H1 (cell line): ENCODE measurements around the gene GYPC. TPM values are rescaled to one million over a fixed set of nuclear protein-coding genes. Genes with fewer than 3 reads are reported as not detected.

ENCODE experiments used
- CTCF ChIA-PET: fragments of 300-600 bp; sonication (Branson Sonifier 250); formaldehyde crosslinking; loops from one replicate; lab custom pipeline; 2021; ENCODE audit not compliant: partially characterized antibody; lab: Charles Lee
- POLR2A ChIA-PET: fragments of 300-600 bp; sonication (Branson Sonifier 250); formaldehyde crosslinking; loops from one replicate; lab custom pipeline; 2021; ENCODE audit warnings: inconsistent platforms; ENCODE audit not compliant: partially characterized antibody; lab: Charles Lee
- DNase-seq, 2 experiments: peaks; one replicate each; pipeline versions ENCODE4 v3.0.0 to v3.0.0-alpha.2; 2010 to 2022; ENCODE audit warnings: low spot score in 2 of 2, low read depth in 1 of 2, mixed read lengths in 1 of 2
- FAIRE-seq: peaks from 2 replicates; lab custom pipeline; 2011; peaks lifted over from hg19 to GRCh38; lab: Jason Lieb, UNC
- H2AFZ ChIP-seq: 2 replicates; pipeline ENCODE4 v1.8.1; 2012; ENCODE audit warnings: low read length, inconsistent platforms
- H2AK5ac ChIP-seq: 2 replicates; pipeline ENCODE4 v1.6.1; 2013; ENCODE audit warnings: low read depth, low read length
- H2BK120ac ChIP-seq: replicated peaks from 2 replicates; pipeline ENCODE3; 2013; ENCODE audit warnings: low read depth, low read length, inconsistent platforms
- H2BK12ac ChIP-seq: 2 replicates; pipeline ENCODE4 v1.6.1; 2013; ENCODE audit warnings: low read depth, low read length
- H2BK15ac ChIP-seq: 2 replicates; pipeline ENCODE4 v1.6.1; 2013; ENCODE audit warnings: low read length
- H2BK20ac ChIP-seq: 2 replicates; pipeline ENCODE4 v1.6.1; 2013; ENCODE audit warnings: low read length
- H2BK5ac ChIP-seq: 2 replicates; pipeline ENCODE4 v1.6.1; 2013; ENCODE audit warnings: low read depth, low read length
- H3K14ac ChIP-seq: 2 replicates; pipeline ENCODE4 v1.6.1; 2013; ENCODE audit warnings: inconsistent platforms; ENCODE audit not compliant: insufficient read length
- H3K18ac ChIP-seq: 2 replicates; pipeline ENCODE4 v1.6.1; 2013; ENCODE audit warnings: low read length; ENCODE audit errors: extremely low read depth
- H3K23ac ChIP-seq: 2 replicates; pipeline ENCODE4 v1.6.1; 2013; ENCODE audit warnings: inconsistent platforms; ENCODE audit not compliant: insufficient read length
- H3K23me2 ChIP-seq: 2 replicates; pipeline ENCODE4 v1.6.1; 2013; ENCODE audit warnings: low read depth, low read length
- H3K27ac ChIP-seq: 2 replicates; pipeline ENCODE4 v1.6.1; 2011; ENCODE audit warnings: low read depth, low read length, inconsistent platforms
- H3K27me3 ChIP-seq, 4 experiments: replicated peaks in 1 of 4; 1 replicate in 1 of 4; 2 replicates in 3 of 4; pipeline versions ENCODE4 v1.6.1 to v1.8.1; 2011 to 2013; ENCODE audit warnings: low read length in 3 of 4, mild to moderate bottlenecking in 3 of 4, inconsistent platforms in 2 of 4, mixed read lengths in 2 of 4, moderate library complexity in 1 of 4; ENCODE audit not compliant: control insufficient read depth in 3 of 4, insufficient read depth in 3 of 4; ENCODE audit errors: extremely low read depth in 1 of 4
- H3K36me3 ChIP-seq, 4 experiments: 2 replicates each; pipeline versions ENCODE4 v1.6.1 to v1.8.1; 2011 to 2013; ENCODE audit warnings: mild to moderate bottlenecking in 4 of 4, low read length in 3 of 4, moderate library complexity in 2 of 4, control low read depth in 1 of 4, inconsistent platforms in 1 of 4; ENCODE audit not compliant: insufficient read depth in 4 of 4, control insufficient read depth in 2 of 4
- H3K4ac ChIP-seq: replicated peaks from 2 replicates; pipeline ENCODE3; 2013; ENCODE audit warnings: low read length, low read depth, mixed read lengths, inconsistent platforms; ENCODE audit not compliant: insufficient read length
- H3K4me1 ChIP-seq, 4 experiments: replicated peaks in 1 of 4; 1 replicate in 1 of 4; 2 replicates in 3 of 4; pipeline versions ENCODE4 v1.6.1 to v1.8.1; 2011 to 2013; ENCODE audit warnings: low read length in 3 of 4, inconsistent platforms in 2 of 4, mixed read lengths in 1 of 4; ENCODE audit not compliant: insufficient read depth in 4 of 4, control insufficient read depth in 3 of 4
- H3K4me2 ChIP-seq, 2 experiments: 2 replicates each; pipeline versions ENCODE4 v1.6.1 to v1.8.1; 2011 to 2013; ENCODE audit warnings: low read depth in 2 of 2, low read length in 2 of 2, control low read depth in 1 of 2, inconsistent platforms in 1 of 2, mild to moderate bottlenecking in 1 of 2; ENCODE audit not compliant: insufficient read depth in 1 of 2
- H3K4me3 ChIP-seq, 4 experiments: fragments of 200-600, 300-600 bp in 1 of 4; sonication (generic), shearing (Covaris generic), sonication (Bioruptor Twin) in 1 of 4; 2 replicates each; pipeline versions ENCODE4 v1.5.1 to v1.8.1; 2011 to 2016; ENCODE audit warnings: low read length in 4 of 4, low read depth in 3 of 4, control low read depth in 2 of 4, inconsistent platforms in 2 of 4, mild to moderate bottlenecking in 2 of 4, mixed read lengths in 1 of 4, moderate library complexity in 1 of 4; ENCODE audit not compliant: insufficient read depth in 2 of 4; ENCODE audit errors: extremely low read depth in 1 of 4
- H3K56ac ChIP-seq: replicated peaks from 2 replicates; pipeline ENCODE3; 2013; ENCODE audit warnings: low read depth, mild to moderate bottlenecking, mixed read lengths, low read length, inconsistent platforms; ENCODE audit not compliant: insufficient read length
- H3K79me1 ChIP-seq: 2 replicates; pipeline ENCODE4 v1.6.1; 2013; ENCODE audit warnings: low read depth, low read length, control low read depth
- H3K79me2 ChIP-seq, 2 experiments: 2 replicates each; pipeline versions ENCODE4 v1.6.1 to v1.8.1; 2012 to 2013; ENCODE audit warnings: low read length in 2 of 2, mild to moderate bottlenecking in 2 of 2, inconsistent platforms in 1 of 2; ENCODE audit not compliant: insufficient read depth in 2 of 2, control insufficient read depth in 1 of 2
- H3K9ac ChIP-seq, 4 experiments: replicated peaks in 1 of 4; 1 replicate in 1 of 4; 2 replicates in 3 of 4; pipeline versions ENCODE4 v1.6.1 to v1.8.1; 2011 to 2013; ENCODE audit warnings: low read depth in 3 of 4, low read length in 3 of 4, control low read depth in 2 of 4, mild to moderate bottlenecking in 2 of 4, moderate library complexity in 2 of 4, inconsistent platforms in 1 of 4; ENCODE audit errors: extremely low read depth in 1 of 4
- H3K9me3 ChIP-seq, 2 experiments: 2 replicates each; pipeline versions ENCODE4 v1.6.1 to v1.8.1; 2012 to 2013; ENCODE audit warnings: mild to moderate bottlenecking in 2 of 2, moderate library complexity in 2 of 2, control low read depth in 1 of 2, inconsistent platforms in 1 of 2, low read depth in 1 of 2, low read length in 1 of 2, mixed read lengths in 1 of 2; ENCODE audit not compliant: insufficient read depth in 2 of 2
- H4K20me1 ChIP-seq, 2 experiments: replicated peaks in 1 of 2; 2 replicates each; pipeline versions ENCODE3 to v1.8.1; 2011 to 2013; ENCODE audit warnings: inconsistent platforms in 2 of 2, low read length in 2 of 2, mild to moderate bottlenecking in 1 of 2; ENCODE audit not compliant: insufficient read depth in 2 of 2, control insufficient read depth in 1 of 2
- H4K5ac ChIP-seq: 2 replicates; pipeline ENCODE4 v1.6.1; 2013; ENCODE audit warnings: low read length, low read depth, mixed read lengths, inconsistent platforms; ENCODE audit not compliant: insufficient read length
- H4K8ac ChIP-seq: 2 replicates; pipeline ENCODE4 v1.8.0; 2013; ENCODE audit warnings: mild to moderate bottlenecking, moderate library complexity, low read length, inconsistent platforms; ENCODE audit not compliant: insufficient read depth; ENCODE audit errors: extremely low read depth
- H4K91ac ChIP-seq: replicated peaks from 2 replicates; pipeline ENCODE3; 2013; ENCODE audit warnings: low read length, mixed read lengths, inconsistent platforms; ENCODE audit not compliant: insufficient read length
- BACH1 ChIP-seq: IDR thresholded peaks from 2 replicates; pipeline ENCODE4 v1.6.1; 2012; ENCODE audit warnings: low read length, improper control_type of control experiment
- CHD1 ChIP-seq: IDR thresholded peaks from 2 replicates; pipeline ENCODE4 v1.6.1; 2012; ENCODE audit warnings: low read depth, low read length, improper control_type of control experiment
- CHD2 ChIP-seq: IDR thresholded peaks from 2 replicates; pipeline ENCODE4 v1.6.1; 2012; ENCODE audit warnings: low read length, improper control_type of control experiment
- CREB1 ChIP-seq: IDR thresholded peaks from 2 replicates; pipeline ENCODE4 v1.6.1; 2012; ENCODE audit warnings: inconsistent platforms
- E2F6 ChIP-seq: IDR thresholded peaks from 2 replicates; pipeline ENCODE4 v1.6.1; 2012; ENCODE audit warnings: inconsistent platforms
- FOSL1 ChIP-seq: IDR thresholded peaks from 2 replicates; pipeline ENCODE4 v1.6.1; 2011; ENCODE audit warnings: mild to moderate bottlenecking, low read depth, low read length, moderate library complexity; ENCODE audit not compliant: insufficient read depth
- GABPA ChIP-seq: IDR thresholded peaks from 2 replicates; pipeline ENCODE4 v1.6.1; 2011; ENCODE audit warnings: mild to moderate bottlenecking, low read length, moderate library complexity, borderline replicate concordance; ENCODE audit not compliant: insufficient read depth
- MAFK ChIP-seq: IDR thresholded peaks from 2 replicates; pipeline ENCODE4 v1.6.1; 2012; ENCODE audit warnings: low read depth, mild to moderate bottlenecking, improper control_type of control experiment, low read length
- NANOG ChIP-seq: IDR thresholded peaks from 2 replicates; pipeline ENCODE4 v1.6.1; 2011; ENCODE audit warnings: low read length, low read depth, mild to moderate bottlenecking, inconsistent platforms; ENCODE audit not compliant: insufficient read depth, poor library complexity, severe bottlenecking
- PHF8 ChIP-seq: fragments of 200-600 bp; sonication (generic); conservative IDR thresholded peaks from 2 replicates; pipeline ENCODE4 v1.7.1; 2012; ENCODE audit warnings: low read depth, mild to moderate bottlenecking, inconsistent platforms, low read length, moderate library complexity
- RBBP5 ChIP-seq: IDR thresholded peaks from 2 replicates; pipeline ENCODE4 v1.7.1; 2012; ENCODE audit warnings: low read depth, mild to moderate bottlenecking, inconsistent platforms, low read length, moderate library complexity, borderline replicate concordance
- RXRA ChIP-seq: IDR thresholded peaks from 2 replicates; pipeline ENCODE4 v1.6.1; 2011; ENCODE audit warnings: low read depth, mild to moderate bottlenecking, low read length, moderate library complexity; ENCODE audit not compliant: insufficient read depth
- SP1 ChIP-seq: IDR thresholded peaks from 2 replicates; pipeline ENCODE4 v1.6.1; 2011; ENCODE audit warnings: low read depth, low read length
- SRF ChIP-seq: IDR thresholded peaks from 2 replicates; pipeline ENCODE4 v1.6.1; 2011; ENCODE audit warnings: mild to moderate bottlenecking, low read depth, low read length, moderate library complexity
- TBP ChIP-seq: IDR thresholded peaks from 2 replicates; pipeline ENCODE4 v1.6.1; 2011; ENCODE audit warnings: low read depth, low read length, improper control_type of control experiment
- WGBS, 2 experiments: shearing (Covaris generic) in 1 of 2; methylation state at CpG; one replicate each; pipeline versions ENCODE4 v1.1.6 to v1.1.7; 2013 to 2015; ENCODE audit warnings: low lambda C conversion rate in 2 of 2, mixed read lengths in 2 of 2, inconsistent platforms in 1 of 2, low coverage in 1 of 2, missing lambda C conversion rate in 1 of 2; ENCODE audit not compliant: insufficient replicate concordance in 2 of 2, insufficient coverage in 1 of 2, insufficient read length in 1 of 2; ENCODE audit errors: extremely low coverage in 1 of 2, missing lambda C conversion rate in 1 of 2; 5-methylcytosine and 5-hydroxymethylcytosine counted together
- polyA plus RNA-seq, 7 experiments: library from polyadenylated mRNA; depleted of rRNA in 3 of 7; stranded (reverse) in 5 of 7; unstranded in 2 of 7; fragments of >200 nt in 5 of 7; fragments of 200-250 nt in 2 of 7; gene quantifications; 1 replicate in 5 of 7; 2 replicates in 1 of 7; 4 replicates in 1 of 7; pipeline versions ENCODE4 v1.2.1 to v1.2.3, GENCODE V29; 2011 to 2013; ENCODE audit warnings: missing spikeins in 2 of 7, mixed read lengths in 2 of 7
- total RNA-seq: library from RNA; stranded (reverse); fragmentation: NEBNext Ultra II Directional; extraction: Animal tissue kit (Norgen Biotek cat#: 25700); gene quantifications from 2 replicates; pipeline ENCODE4 v1.2.1, GENCODE V29; 2021

Gene GYPC
- total and polyA plus RNA-seq, 2 of the 8 experiments (the other 6 are each of a cell fraction or from before 2014, with no cell fraction given): 26.8 to 53.6 TPM

DNA sequence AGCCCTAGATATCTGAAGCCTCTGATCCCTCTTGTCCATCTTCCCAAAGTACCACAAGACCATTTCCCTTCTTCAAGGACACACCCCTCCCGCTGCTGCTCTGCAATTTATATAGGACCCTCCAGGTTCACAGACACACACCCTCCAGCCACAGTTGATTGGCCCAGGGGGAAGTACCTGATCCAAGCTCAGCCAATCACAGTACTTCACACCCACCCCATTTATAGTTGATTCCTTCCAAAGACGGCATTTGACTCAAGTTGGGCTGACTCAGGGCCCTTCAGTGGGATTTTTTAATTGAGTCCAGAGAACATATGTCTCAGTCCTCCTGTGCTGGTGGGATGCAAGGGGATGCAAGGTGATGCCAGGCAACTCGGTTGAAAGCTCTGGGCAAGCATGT, 59.2 kb downstream of the GYPC start:
- no peaks in the 10 kb centered on the region for H3K4me1 ChIP-seq
- no peak overlapping the region for H3K56ac ChIP-seq
- H4K5ac ChIP-seq: no peak overlapping the region
- H3K23ac ChIP-seq: no peak overlapping the region
- H2BK5ac ChIP-seq: no peak overlapping the region
- no peak overlapping the region for H2BK20ac ChIP-seq
- no peaks in the 10 kb centered on the region; the same call in 1 of the 2 replicates for H3K23me2 ChIP-seq
- H2BK12ac ChIP-seq: no peak overlapping the region
- no peak overlapping the region for H2BK15ac ChIP-seq
- H2AFZ ChIP-seq: no peak overlapping the region
- no peaks in the 10 kb centered on the region for H4K20me1 ChIP-seq
- H2BK120ac ChIP-seq: no peak overlapping the region
- ChIA-PET CTCF (interaction anchor here (0.5 to 1.5 kb wide), 5 partner anchors 9 to 839 kb away, joined by 3 to 4 read pairs (median 3); no protein-coding TSS in a partner anchor), POLR2A (interaction anchor here (1.1 kb wide), 1 partner anchor 11 kb away, joined by 5 read pairs; no protein-coding TSS in a partner anchor)
- H3K14ac ChIP-seq: no peak overlapping the region
- no peaks in the 10 kb centered on the region for H3K36me3 ChIP-seq
- H3K4ac ChIP-seq: no peak overlapping the region
- no peak overlapping the region for H3K9ac ChIP-seq
- no peaks in the 10 kb centered on the region for H3K79me1 ChIP-seq
- no peak overlapping the region for H3K4me3 ChIP-seq
- no peak overlapping the region for H4K8ac ChIP-seq
- H3K18ac ChIP-seq: no peak overlapping the region
- no peak for FAIRE-seq
- H4K91ac ChIP-seq: no peak overlapping the region
- no peak overlapping the region for H3K4me2 ChIP-seq
- no peak overlapping the region for H2AK5ac ChIP-seq
- WGBS, 2 experiments: 95% methylated on average over 3 of the region's 3 CpGs; no CpG with 5 or more reads in 1 of the 2 experiments
- 0 out of 4 replicates have a peak, but pooled peaks cover 0 to 2% of the 10 kb centered on the region in 2 experiments for H3K9me3 ChIP-seq
- H3K27me3 ChIP-seq: no peaks in the 10 kb centered on the region
- no peaks in the 10 kb centered on the region for H3K79me2 ChIP-seq
- DNase-seq: peak in 1 of 2 experiments; percentile 13
- H3K27ac ChIP-seq: no peak overlapping the region
- no peak for TF ChIP-seq MAFK
- no peak for TF ChIP-seq CHD2
- TF ChIP-seq FOSL1: no peak
- no peak for TF ChIP-seq E2F6
- no peak for TF ChIP-seq NANOG
- TF ChIP-seq SP1: no peak
- TF ChIP-seq RBBP5: no peak
- TF ChIP-seq BACH1: no peak
- TF ChIP-seq CREB1: no peak
- TF ChIP-seq CHD1: no peak
- TF ChIP-seq PHF8: no peak
- TF ChIP-seq GABPA: no peak
- TF ChIP-seq TBP: no peak
- TF ChIP-seq SRF: no peak
- no peak for TF ChIP-seq RXRA
